Heart left ventricle (tissue), 16 donors: ENCODE results near the gene DUXB. TPM values are rescaled to one million over a fixed set of nuclear protein-coding genes. Genes with fewer than 3 reads are reported as not detected.

ENCODE experiments used
- ATAC-seq, 4 donors: fragments of 200-7000 bp; cut with Tn5 transposase; one replicate each; pipeline ENCODE4 v1.9.1; 2020 to 2022; ENCODE audit warnings: moderate library complexity in 4 of 4, mild to moderate bottlenecking in 3 of 4, moderate number of reproducible peaks in 1 of 4
- DNase-seq, 5 donors: peaks; one replicate each; pipeline ENCODE4 v3.0.0-alpha.2; 2020
- H3K27ac ChIP-seq, 12 donors: fragments of 200-600 bp; sonication (generic) in 4 of 12; one replicate each; pipeline versions ENCODE4 v1.5.0 to v1.8.0; 2016 to 2022; ENCODE audit warnings: mild to moderate bottlenecking in 2 of 12
- H3K27me3 ChIP-seq, 9 donors: fragments of 200-600 bp; sonication (generic) in 2 of 9; one replicate each; pipeline versions ENCODE4 v1.5.1 to v1.8.0; 2016 to 2022; ENCODE audit warnings: mild to moderate bottlenecking in 3 of 9
- H3K36me3 ChIP-seq, 9 donors: fragments of 200-600 bp; sonication (generic) in 2 of 9; one replicate each; pipeline versions ENCODE4 v1.5.0 to v1.8.0; 2018 to 2022; ENCODE audit warnings: mild to moderate bottlenecking in 2 of 9
- H3K4me1 ChIP-seq, 12 donors: fragments of 200-600 bp; sonication (generic) in 4 of 12; one replicate each; pipeline versions ENCODE4 v1.5.0 to v1.8.0; 2016 to 2022; ENCODE audit warnings: mild to moderate bottlenecking in 3 of 12
- H3K4me3 ChIP-seq, 12 donors: fragments of 200-600 bp; sonication (generic) in 4 of 12; one replicate each; pipeline versions ENCODE4 v1.5.0 to v1.8.0; 2017 to 2022; ENCODE audit warnings: mild to moderate bottlenecking in 9 of 12, moderate library complexity in 4 of 12
- H3K9me3 ChIP-seq, 12 donors: fragments of 200-600 bp; sonication (generic) in 4 of 12; one replicate each; pipeline versions ENCODE4 v1.5.0 to v1.8.0; 2016 to 2022; ENCODE audit warnings: mild to moderate bottlenecking in 1 of 12
- CTCF ChIP-seq, 12 donors: fragments of 200-600 bp; sonication (generic) in 4 of 12; IDR thresholded peaks; one replicate each; pipeline versions ENCODE4 v1.5.0 to v1.8.0; 2018 to 2022; ENCODE audit warnings: antibody characterized with exemption in 12 of 12, mild to moderate bottlenecking in 5 of 12
- POLR2A ChIP-seq, 2 donors: fragments of 450-650 bp; IDR thresholded peaks; one replicate each; pipeline ENCODE4 v1.6.1; 2017; ENCODE audit warnings: antibody characterized with exemption in 2 of 2, mild to moderate bottlenecking in 2 of 2, moderate library complexity in 2 of 2
- WGBS, 4 donors: extraction: QIAGEN DNeasy Blood & Tissue Kit in 2 of 4; methylation state at CpG; one replicate each; pipeline versions ENCODE4 v1.1.5 to v1.1.7; 2013 to 2018; 5-methylcytosine and 5-hydroxymethylcytosine counted together
- intact Hi-C, 10 donors: fragments of 100-400 bp; cut with DNase I; formaldehyde crosslinking; loops; one replicate each; pipeline versions ENCODE4 v1.11.1 to v1.14.2; 2022
- polyA plus RNA-seq, 2 donors: library from polyadenylated mRNA; stranded (reverse); fragments of 200-250 nt; gene quantifications; one replicate each; pipeline ENCODE4 v1.2.3, GENCODE V29; 2013
- total RNA-seq, 9 donors: library from RNA; depleted of rRNA in 2 of 9; stranded (reverse); fragments of >200 nt in 2 of 9; fragmentation: NEBNext Ultra II Directional in 3 of 9; extraction: Animal tissue kit (Norgen Biotek cat#: 25700) in 3 of 9; gene quantifications; one replicate each; pipeline versions ENCODE4 v1.1.0 to v1.2.4, GENCODE V29; 2016 to 2023
- donor health status: ischemic (EF 13 %, LVEDD 7.1; RV severe dilation, severe dysfunction).
- donor health status: healthy with polysubstance abuse.
- donor health status: DM: no; HTN: yes; CAD: no.
- donor health status: DM: no; HTN: no; CAD: no.
- donor health status: ischemic (EF 25% LVEDD 6.9; RV normal size, moderate dysfunction).
- donor health status: ischemic (EF 25% LVEDD 5.7; RV mildly dilated, moderate dysfunction).
- donor health status: healthy.
- donor health status: DM: yes; HTN: yes; CAD: no.
- donor health status: ischemic (EF 35%, LVEDD 5.7; RV mildly dilated, moderate dysfunction).
- donor health status: nonischemic (EF 11% LVEDD 7.7; RV severe dilation, severe dysfunction).
- donor health status: DM: yes; HTN: yes; CAD: no.
- donor health status: PGD.
- donor health status: ischemic (EF 29% LVEDD 5.4; RV normal size, mild dysfunction).
- donor health status: nonischemic (EF 23%, LVEDD 6.1; RV moderate dilation, normal function).

The DUXB gene
- total and polyA plus RNA-seq, 11 donors: not detected

GRCh38 chr16:75710344-75710743 lies 9.1 kb upstream of the DUXB start:
- Histone ChIP-seq H3K9me3 (peaks cover 0 to 22% (median 14%) of the 10 kb centered on the region in 12 donors), H3K4me1 (no peaks in the 10 kb centered on the region), H3K27me3 (no peaks in the 10 kb centered on the region), H3K36me3 (no peaks in the 10 kb centered on the region), H3K4me3 (no peak overlapping the region), H3K27ac (no peak overlapping the region)
- no peak for DNase-seq
- intact Hi-C loops: no loop called here
- TF ChIP-seq CTCF (IDR thresholded peaks at IDR 0.05): no peak
- no peak for TF ChIP-seq POLR2A (IDR thresholded peaks at IDR 0.05)
- ATAC-seq: no peak
- WGBS, 4 donors: 98 to 99% (median 98%) methylated on average over 2 of the region's 2 CpGs

GRCh38 chr16:75703306-75703705 lies 2.0 kb upstream of the DUXB start:
- TF ChIP-seq CTCF (IDR thresholded peaks at IDR 0.05): no peak
- no peak for TF ChIP-seq POLR2A (IDR thresholded peaks at IDR 0.05)
- no peaks in the 10 kb centered on the region for H3K36me3 ChIP-seq
- ATAC-seq: no peak
- no peaks in the 10 kb centered on the region for H3K27me3 ChIP-seq
- no peak overlapping the region for H3K27ac ChIP-seq
- intact Hi-C loops: no loop called here
- no peaks in the 10 kb centered on the region for H3K9me3 ChIP-seq
- WGBS, 4 donors: 86 to 99% (median 94%) methylated on average over 4 of the region's 4 CpGs
- no peak for DNase-seq
- no peak overlapping the region for H3K4me3 ChIP-seq
- H3K4me1 ChIP-seq: no peaks in the 10 kb centered on the region

GRCh38 chr16:75702242-75702641 lies 981 bp upstream of the DUXB start:
- Histone ChIP-seq H3K27ac (no peak overlapping the region), H3K4me1 (no peaks in the 10 kb centered on the region), H3K4me3 (no peak overlapping the region), H3K36me3 (no peaks in the 10 kb centered on the region), H3K27me3 (no peaks in the 10 kb centered on the region), H3K9me3 (no peaks in the 10 kb centered on the region)
- no peak for ATAC-seq
- TF ChIP-seq CTCF (IDR thresholded peaks at IDR 0.05): no peak
- TF ChIP-seq POLR2A (IDR thresholded peaks at IDR 0.05): no peak
- WGBS, 4 donors: 70 to 82% (median 76%) methylated on average over 2 of the region's 2 CpGs
- intact Hi-C loops: no loop called here
- no peak for DNase-seq

GRCh38 chr16:75697571-75697970 lies 3.7 kb downstream of the DUXB start:
- Histone ChIP-seq H3K36me3 (no peaks in the 10 kb centered on the region), H3K4me1 (no peaks in the 10 kb centered on the region), H3K27ac (no peak overlapping the region), H3K9me3 (no peaks in the 10 kb centered on the region), H3K4me3 (no peak overlapping the region), H3K27me3 (no peaks in the 10 kb centered on the region)
- no peak for ATAC-seq
- WGBS, 4 donors: 94 to 95% (median 94%) methylated on average over 5 of the region's 5 CpGs
- no peak for TF ChIP-seq POLR2A (IDR thresholded peaks at IDR 0.05)
- TF ChIP-seq CTCF (IDR thresholded peaks at IDR 0.05): no peak
- intact Hi-C loops: no loop called here
- DNase-seq: no peak
